GM18870 (cell line): ENCODE data around the gene SNX19.

Experiments
- ATAC-seq: cut with Tn5 transposase; IDR thresholded peaks from one replicate; pipeline ENCODE4 v1.9.1; 2021; ENCODE audit warnings: moderate library complexity; ENCODE audit not compliant: unreplicated experiment

SNX19 gene

DNA sequence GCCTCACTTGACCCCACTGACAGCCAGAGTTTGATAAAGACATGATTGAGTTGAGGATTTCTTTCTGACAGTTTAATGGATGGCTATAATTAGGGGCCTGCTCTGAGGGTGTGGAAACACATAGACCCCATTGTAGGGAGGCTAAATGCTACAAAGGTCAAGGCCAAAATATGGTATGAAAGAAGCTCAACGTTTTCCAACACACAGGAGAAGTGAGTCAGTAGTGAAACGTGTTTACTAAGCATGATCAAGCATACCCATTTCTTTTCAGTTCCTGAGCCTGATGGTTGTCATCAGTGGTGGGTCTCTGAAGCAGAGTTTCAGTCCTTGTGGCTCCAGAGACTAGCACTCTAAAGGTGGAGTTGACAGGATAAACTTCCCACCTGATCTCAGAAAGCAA is 69.7 kb downstream of the SNX19 start:
- no peak for ATAC-seq

DNA sequence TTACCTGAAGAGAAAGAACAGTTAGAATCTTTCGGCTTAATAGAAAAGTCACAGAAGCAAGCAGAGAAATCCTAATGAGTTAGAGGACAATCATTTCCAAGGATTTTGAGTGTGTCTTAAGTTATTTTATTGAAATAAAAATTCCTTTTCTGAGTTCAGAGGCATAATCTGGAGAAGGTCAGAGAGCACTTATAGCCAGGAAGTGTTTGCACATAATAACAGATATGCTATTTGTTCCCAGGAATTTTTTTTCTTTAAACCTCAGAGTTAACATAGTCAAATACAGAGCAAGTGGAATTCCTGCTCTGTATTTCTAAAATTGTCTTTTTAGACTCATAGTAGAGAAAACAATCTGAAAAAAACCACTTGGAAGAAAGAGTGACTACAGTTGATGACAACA is 74.3 kb downstream of the SNX19 start:
- no peak for ATAC-seq

DNA sequence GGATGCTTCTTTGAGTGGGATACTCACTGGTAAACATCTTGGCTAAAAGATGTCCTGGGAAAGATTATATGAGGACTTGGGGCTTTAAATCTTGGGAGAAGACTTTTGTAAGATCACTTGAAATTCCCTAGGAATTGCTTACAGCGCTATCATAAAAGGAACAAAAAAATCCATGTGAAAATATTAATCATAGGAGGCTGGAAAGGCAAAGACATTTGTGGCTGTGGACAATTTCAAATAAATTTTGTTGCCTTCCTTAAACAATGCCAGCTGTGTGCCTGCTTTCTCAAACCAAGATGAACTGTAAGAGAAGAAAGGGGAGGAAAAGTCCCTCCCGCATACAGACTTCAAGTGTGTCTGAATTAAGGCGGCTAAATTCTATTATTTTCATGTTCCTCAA is 75.6 kb downstream of the SNX19 start:
- no peak for ATAC-seq

DNA sequence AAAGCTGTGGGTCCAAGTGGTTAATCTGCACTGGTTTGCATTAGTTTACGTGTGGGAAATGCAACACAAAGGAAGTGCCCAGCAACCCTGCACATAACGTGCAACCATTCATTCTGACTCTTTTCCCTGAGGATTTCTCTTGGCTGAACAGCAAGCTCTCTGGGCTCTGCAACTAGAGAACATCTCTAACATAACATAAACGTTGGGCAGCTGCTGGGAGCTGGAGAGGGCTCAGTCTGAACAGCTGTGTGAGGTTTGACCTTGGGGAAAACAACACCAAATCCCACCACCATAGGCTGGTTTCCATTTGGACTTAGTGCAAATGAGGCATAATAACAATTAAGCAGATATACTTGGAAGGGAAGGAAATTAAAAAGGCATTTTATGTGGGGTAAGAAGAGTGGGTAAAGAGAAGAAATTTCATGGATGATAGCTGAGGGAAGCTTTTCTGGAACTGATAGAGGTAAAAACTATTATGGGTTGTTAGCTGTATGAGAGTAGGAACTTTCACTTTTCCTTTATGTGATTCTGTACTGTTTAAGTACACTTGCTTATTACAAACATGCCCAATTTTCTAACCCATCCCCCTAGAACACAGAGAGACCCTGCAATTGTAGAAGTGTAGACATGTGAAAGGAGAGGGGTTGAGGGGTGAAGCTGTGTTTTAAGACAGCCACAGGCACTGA is 76.2 kb downstream of the SNX19 start:
- no peak for ATAC-seq

DNA sequence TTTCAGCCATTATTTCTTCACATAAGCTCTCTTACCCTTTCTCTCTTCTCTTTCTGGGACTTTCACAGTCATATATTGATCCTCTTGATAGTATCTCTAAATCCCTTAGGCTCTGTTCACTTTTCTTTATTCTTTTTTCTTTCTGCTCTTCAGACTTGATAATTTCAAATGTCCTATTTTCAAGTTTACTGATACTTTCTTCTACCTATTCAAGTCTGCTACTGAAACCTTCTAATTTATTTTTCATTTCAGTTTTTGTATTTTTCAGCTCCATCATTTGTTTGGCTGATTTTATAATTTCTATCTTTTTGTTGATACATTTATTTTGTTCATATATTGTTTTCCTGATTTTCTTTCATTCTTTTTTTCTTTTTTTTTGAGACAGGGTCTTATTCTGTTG is 79.1 kb downstream of the SNX19 start:
- ATAC-seq, result no peak

DNA sequence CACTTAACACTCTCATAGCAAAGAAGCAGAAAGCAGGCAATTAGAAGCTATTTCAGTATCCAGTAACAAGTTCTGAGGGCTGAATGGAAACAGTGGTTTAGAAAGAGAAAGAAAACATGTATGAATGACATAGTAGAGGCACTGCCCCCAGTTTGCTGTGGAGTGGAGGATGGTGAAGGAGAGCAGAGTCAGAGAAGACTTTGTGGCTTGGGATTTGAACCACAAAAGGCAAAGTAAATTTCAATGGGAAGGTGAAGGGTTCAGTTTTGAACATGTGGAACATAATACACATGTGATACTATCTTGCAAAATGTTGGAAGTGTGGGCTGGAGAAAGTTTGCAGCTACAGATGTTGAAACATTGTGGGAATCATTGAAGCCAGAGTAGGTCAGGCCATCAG is 81.4 kb downstream of the SNX19 start:
- no peak for ATAC-seq

DNA sequence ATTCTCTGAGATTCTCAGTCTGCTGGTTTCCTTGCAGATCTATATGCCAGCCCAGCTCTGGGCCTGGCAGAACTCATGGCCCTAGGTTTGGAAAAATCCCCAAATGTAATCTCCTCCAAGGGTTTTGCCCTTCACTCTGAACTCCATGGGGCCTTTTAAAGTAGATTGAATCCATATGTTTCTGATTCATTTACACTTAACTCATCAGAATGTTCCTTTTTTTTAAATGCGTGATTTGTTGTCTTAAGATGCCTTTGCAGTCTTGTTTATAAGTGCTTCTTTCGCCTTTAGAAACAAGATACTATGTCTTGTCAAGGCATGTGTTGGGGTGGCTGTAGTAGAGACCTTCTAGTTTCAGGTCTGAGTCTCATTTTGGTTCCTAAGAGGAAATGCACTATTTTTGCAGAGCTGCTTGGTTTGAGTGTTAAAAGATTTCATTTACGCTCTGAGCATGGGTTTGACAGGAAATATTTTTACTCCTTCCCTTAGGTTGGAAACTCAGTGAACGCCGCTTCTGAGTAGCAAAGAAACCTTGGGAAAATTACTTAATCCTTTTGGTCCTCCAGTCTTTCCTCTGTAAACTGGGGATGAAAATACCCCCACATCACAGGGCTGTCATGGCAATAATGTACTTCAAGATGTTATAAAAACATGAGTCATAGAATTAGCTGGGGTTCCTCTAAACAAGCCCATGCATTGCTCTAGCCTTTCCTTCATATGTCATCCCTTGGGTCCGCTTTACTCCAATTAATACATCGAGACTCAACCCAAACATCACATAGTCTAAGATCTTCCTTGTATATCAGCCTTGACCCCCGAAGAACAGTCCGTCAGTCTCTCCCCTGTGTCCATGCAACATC is 83.5 kb downstream of the SNX19 start:
- no peak for ATAC-seq

DNA sequence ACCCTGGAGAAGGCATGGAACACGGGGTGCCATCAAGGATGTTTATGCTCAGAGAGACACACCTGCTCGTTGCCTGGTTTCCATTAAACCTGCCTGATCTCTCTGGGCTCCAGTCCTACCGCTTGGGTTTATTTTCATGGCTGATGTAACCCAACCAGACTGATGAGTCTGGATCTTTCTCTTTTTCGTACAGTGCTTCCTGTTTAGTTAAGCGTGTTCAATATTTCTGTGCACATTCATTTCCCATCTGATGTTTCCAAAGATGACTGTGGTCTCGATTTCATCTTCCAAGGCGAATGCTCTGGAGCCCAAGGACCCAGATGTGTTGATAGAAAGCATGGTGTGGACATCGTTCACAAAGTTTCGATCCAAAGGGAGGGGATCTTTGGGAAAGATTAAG is 84.3 kb downstream of the SNX19 start:
- no peak for ATAC-seq

DNA sequence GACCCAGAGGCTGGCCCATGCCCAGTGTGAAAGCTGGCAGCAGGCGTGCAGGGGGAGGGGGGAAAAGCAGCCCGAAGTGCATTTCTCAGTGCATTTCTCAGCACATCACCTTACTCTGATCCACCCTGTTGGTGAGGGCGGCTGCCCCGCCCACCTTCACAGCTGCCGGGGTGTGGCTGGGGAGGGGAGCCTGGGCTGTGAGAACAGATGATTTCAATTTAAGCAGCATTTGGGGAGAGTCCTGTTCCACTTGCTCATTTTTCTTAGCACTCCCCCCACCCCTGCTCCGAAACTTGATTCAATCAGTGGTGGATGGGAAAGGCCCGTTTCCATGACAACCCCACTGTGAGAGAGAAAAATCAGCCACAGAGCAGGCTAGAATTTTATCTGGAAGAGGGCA is 84.8 kb downstream of the SNX19 start:
- ATAC-seq, result no peak

DNA sequence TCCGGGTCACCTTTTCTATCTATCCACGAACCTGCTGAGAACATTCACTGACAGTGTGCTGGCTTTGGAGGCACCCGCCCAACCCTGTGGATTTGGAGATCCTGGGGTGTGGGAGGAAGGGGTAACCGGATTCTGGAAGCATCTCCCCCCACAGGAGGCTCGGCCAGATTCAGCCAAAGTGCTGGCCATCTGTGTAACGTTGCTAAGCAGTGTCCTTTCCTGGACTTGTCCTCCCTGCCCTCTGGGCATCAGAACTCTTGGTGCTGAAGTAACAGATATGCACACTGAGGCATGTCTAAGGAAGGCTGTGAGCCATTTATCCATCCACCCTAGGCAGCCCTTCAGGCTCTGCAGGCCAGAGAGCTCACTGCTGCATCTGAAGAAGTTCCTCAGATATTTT is 85.7 kb downstream of the SNX19 start:
- no peak for ATAC-seq

DNA sequence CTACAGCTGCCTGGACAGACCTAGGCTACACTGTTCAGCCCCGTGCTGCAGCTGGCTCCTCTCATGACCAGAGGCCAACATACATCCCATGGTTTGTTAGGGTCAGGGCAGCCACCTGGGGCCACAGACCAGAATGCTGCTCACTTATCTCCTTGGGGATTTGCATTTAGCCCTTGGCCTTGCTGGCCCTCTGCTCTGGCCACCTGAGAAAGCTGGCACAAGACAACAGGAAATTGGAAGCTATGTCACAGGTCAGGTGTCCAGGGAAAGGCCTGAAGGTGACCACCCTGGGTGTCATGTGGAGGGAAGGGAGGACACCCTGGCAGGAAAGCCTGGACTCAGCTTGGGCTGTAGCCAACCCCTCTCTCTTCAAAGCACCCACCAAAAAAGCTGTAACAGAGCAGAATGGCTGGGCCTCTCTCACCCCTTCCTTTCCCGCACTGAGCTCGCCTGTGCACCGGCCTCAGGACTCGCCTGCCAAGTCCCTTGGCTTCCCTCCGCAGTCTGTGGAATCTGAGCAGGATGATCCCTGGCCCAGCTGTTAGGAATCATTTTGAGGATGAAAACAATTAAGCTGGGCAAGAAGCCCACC is 86.3 kb downstream of the SNX19 start:
- ATAC-seq, result no peak

DNA sequence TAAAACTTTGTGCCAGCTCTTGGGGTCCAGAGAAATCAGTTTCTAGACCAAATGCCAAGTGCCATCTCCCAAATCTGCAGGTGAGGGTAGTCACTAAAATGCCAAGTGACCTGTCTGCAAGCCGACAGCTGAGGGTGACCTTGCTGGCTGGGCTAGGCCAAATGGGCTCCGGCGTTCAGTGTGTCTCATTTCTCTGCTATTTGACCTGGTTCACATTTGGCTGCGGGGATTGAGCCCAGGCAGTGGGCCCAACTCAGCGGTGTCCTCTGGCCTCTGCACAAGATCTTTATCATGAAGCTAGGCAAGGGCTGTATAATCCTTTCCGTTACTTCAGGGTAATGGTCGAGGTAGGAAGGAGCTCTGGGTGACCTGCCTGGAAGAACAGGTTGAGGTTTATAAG is 87.5 kb downstream of the SNX19 start:
- ATAC-seq, result no peak

DNA sequence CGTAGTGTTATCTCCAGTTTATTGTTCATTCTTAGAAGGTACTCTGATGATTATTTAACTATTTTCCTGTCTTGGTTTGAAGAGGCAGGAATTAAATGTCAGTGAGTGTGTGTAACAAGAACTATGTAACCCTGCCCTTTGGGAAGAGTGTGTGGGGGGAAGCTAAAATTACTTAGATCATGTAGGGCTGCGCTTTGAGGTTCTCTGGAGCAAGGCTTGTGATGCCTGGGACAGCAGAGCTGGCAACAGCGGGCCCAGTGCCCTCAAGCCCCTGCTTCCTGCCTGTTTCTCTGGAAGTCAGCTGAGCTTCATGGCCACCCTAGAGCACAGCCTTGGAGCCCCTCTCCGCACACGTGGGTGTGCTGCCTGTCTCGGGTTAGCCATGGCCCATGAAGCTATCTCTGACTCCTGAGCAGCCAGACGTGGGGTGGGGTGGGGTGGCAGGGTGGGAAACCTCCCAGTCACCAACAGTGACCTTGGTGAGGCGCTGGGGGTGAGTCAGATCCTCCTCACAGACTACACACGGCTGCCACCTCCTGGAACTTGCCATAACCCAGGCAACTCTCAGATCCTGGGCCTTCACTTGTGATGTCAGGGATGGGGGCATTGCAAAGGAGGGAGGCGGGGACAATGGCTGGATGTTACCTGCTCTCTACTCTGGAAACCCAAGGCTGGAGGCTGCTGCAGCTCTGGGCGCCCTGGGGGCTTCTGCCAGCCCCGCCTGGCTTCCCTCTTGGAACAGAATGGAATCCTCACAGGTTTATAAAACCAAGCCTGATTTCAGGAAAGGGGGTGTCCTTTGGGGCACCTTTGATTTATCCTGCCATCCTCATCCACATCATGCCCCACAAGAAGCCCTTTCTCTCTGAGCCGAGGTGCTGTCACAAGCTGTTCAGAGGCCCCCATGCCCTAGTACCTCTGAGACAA is 88.6 kb downstream of the SNX19 start:
- ATAC-seq, result no peak

DNA sequence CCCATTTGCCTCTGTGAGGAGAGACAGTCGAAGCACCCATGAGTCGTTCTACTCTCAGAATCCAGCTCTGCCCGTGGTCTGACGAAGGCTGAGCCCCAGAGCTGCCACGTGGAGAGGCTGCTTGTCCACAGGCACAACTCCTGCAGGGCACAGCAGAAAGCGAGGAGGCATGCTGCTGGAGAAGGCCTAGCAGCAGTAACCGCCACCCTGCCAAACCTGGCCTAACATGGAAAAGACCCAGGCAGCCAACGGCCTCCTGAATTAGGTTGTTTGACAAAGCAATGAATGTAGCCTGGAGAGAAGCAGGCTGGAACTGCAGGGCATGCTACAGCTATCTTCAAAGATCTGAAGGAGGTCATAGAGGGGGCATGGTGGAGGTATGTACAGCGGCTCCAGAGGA is 89.7 kb downstream of the SNX19 start:
- no peak for ATAC-seq

DNA sequence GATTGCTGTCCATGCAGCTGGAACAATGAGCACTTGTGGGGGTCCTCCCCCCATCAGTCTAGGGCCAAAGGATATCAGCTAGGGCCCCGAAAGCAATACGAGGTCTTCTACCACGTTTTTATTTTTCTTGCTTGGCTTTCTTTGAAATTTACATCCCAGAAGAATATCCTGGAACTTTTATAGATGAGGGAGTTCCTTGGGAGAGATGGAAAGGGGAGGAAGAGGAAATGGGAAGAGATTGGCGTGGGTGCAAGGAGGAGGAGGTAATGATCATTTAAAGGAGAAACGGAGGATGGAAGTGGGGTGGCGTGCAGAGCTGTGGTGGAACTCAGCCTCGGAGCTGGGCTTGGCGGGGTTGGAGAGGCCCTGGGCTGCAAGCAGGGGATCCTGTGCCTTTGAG is 90.3 kb downstream of the SNX19 start:
- ATAC-seq, result no peak

DNA sequence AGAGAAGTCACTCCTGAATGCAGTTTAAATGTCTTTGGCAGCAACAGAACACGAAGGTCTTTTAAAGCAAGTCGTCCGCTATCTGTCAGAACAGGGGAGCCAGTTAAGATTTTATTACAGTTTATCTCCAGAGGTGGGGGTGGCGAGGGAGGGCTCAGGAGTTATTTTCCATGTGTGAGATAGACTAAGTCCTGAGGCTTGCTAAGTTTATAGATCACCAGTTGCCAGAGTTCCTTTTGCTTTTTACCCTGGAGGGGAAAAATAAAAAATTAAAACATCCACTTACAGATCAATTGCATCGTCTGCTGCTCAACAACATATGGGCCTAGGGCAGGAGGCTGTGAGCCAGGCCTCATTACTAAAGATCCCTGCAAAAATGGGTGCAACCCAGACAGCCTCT is 90.7 kb downstream of the SNX19 start:
- ATAC-seq, result no peak
